Stimulated activated CD8-positive, alpha-beta memory T cell treated with anti-CD3 and anti-CD28 coated beads, Interleukin-2, amount 100 ng/mL, for 48 hours (primary cell): ENCODE measurements around the gene RNASEL.
"Not testable (repeated sequence)": the region's sequence is repeated elsewhere in the genome, so short reads cannot be mapped to it uniquely, and the experiment has no call there.

Experiments used
- DNase-seq, 2 donors: peaks; one replicate each; pipeline ENCODE4 v3.0.0-alpha.2; 2020; ENCODE audit warnings: low read depth in 2 of 2

Gene RNASEL

DNA sequence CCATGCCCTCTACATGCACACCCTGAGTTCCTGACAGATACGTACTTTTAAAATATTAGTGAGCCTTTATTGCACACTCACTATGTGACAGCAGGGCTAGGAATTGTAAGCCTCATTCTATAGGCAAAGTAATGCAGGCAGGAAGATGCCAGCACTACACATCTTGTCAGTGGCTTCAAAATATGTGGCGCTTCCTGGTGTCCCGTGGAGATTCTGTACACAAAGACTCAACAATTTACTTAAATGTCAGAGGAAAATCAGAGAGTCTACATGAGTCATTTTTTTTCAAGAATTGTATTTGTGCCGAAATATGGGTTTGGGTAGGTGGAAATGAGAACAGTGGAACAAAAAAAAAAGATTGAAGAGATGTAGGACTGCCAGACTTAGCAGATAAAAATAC lies 27.6 kb downstream of the RNASEL start:
- DNase-seq: no peak

DNA sequence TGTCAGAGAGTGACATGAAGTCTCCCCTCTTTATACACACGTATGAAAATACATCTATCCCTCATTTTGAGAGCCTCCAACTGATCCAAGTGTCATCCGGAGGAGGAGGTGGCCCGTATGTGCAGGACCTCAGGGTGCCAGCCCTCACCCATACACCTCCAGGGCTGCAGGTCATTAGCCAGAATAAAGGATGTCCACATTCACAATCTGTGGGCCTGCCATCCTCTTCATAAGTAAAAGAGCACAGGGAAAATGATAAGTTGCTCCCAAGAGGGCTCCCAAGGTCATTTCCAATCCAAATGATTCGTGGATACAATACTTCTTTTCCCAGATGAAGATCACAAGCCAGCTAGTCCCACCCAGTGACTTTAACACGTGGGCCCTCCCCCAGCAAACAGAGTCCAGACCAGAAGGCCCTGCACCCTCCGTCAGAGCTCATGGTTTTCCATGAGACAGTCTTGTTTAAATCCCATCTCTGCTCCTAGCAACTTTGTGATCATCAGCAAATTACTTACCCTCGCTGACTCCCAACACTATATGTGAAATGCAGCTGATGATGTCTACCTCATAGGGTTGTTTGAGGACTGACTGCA lies 28.6 kb downstream of the RNASEL start:
- DNase-seq: no peak

GRCh38 chr1:182556279-182556678 lies 32.8 kb downstream of the RNASEL start:
- DNase-seq: no peak

- no peak for DNase-seq
Measured at GRCh38 chr1:182555493-182555892, 33.6 kb downstream of the RNASEL start.

DNA sequence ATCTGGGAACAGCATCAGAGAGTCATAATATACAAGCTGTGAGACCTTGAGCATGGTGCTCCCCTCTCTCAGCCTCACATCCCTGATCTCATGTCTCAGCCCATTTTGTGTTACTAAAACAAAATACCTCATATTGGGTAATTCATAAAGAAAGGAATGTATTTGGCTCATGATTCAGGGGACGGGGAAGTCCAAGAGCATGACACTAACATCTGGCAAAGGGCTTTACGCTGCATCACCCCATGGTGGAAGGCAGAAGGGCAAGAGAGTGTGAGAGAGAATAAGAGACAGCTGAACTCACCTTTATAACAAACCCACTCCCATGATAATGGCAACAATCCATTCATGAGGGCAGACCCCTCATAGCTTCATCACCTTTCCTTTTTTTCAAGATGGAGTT lies 36.5 kb downstream of the RNASEL start:
- no peak for DNase-seq

- no peak for DNase-seq
Measured at GRCh38 chr1:182549811-182550210, 39.2 kb downstream of the RNASEL start.

DNA sequence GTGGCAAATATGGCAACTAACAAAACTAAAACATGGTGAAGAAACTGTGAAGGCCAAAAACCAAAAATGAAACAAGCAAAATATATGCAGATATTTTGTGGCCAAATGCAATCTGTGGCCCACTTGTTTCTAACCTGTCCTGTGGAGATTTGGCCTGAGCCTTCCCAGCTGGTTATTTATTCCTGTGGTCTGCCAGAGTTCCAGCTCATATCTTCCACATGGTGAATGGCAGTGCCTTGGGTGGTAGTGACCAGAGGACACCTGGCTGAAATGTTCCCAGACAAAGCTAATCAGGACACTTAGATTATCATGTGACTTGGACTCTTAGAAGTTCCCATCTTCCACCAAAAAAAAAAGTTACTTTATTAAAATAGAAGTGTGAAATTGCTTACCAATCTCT lies 39.7 kb downstream of the RNASEL start:
- no peak for DNase-seq

DNA sequence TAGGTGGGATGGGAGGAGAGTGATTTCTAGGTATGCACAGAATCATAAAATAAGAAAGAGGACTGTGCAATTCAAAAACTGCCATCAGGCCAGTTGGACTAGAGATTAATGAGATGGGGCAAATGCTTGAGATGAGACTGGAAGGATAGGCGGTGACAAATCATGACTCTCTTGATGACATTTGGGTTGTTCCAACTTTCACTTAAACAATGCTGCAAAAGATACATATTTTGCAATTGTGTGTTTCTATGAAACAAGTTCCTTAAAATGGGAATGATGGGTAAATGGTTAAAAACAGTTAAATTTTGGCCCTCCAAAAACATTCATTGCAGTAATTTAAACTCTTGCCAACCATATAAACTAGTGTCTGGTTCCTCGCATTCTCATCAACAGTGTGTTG lies 55.2 kb downstream of the RNASEL start:
- no peak for DNase-seq

DNA sequence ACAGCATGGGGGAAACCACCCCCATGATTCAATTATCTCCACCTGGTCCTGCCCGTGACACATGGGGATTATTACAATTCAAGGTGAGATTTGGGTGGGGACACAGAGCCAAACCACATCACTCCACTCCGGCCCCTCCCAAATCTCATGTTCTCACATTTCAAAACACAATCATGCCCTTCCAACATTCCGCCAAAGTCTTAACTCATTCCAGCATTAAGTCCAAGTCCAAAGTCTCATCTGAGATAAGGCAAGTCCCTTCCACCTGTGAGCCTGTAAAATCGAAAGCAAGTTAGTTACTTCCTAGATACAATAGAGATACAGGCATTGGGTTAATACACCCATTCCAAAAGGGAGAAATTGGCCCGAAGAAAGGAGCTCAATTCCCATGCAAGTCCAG lies 60.9 kb downstream of the RNASEL start:
- DNase-seq: not testable (repeated sequence)

DNA sequence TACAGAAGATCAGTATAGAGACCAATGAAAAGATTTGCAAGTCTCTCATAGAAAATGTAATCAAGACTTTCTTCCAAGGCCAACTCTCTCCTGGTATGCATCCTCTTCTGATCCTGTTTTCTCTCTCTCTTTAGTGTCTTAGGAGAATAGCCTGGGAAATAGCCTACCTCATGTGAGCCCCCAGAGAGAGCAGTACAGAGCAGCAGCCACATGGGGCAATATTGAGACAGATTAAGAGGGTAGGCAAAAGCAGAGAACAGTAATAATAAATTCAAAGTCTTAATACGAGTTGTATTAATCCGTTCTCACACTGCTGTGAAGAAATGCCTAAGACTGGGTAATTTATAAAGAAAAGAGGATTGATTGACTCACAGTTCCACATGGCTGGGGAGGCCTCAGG lies 61.4 kb downstream of the RNASEL start:
- DNase-seq: no peak

- DNase-seq: no peak
Measured at GRCh38 chr1:182525342-182525741, 63.7 kb downstream of the RNASEL start.
